Measurements from ENCODE around the gene EPS8L2. TPM values are rescaled to one million over a fixed set of nuclear protein-coding genes. Genes with fewer than 3 reads are reported as not detected.
A peak's percentile ranks its signal among the peaks of the same experiment; 100 is the strongest.

Gene EPS8L2
- polyA plus RNA-seq, 3 donors = 0.55 TPM; not detected in 2

GRCh38 chr11:763073-763463 lies 57.0 kb downstream of the EPS8L2 start:
- H3K79me2 ChIP-seq (ENCODE audit: insufficient read depth, low read length) = peaks cover 28% of the 10 kb centered on the region
- H3K27ac ChIP-seq (ENCODE audit: low read depth in 1 of 2, low read length in 2 of 2) = no peak overlapping the region
- H3K4me3 Mint-ChIP-seq = no peak overlapping the region
- peaks cover 0 to 3% (median 0%) of the 10 kb centered on the region in 7 donors for H3K9me3 Mint-ChIP-seq
- H3K27ac Mint-ChIP-seq = peak overlapping the region in 2 of 7 donors; percentile 55 to 74
- H3K36me3 Mint-ChIP-seq = peaks cover 62 to 77% of the 10 kb centered on the region in 2 donors
- no peak overlapping the region for H3K4me3 ChIP-seq (replicated peaks in 1 of 3; ENCODE audit: low read depth in 2 of 3, low read length in 3 of 3)
- no peak overlapping the region for H2AFZ ChIP-seq (ENCODE audit: insufficient read depth, low read depth, low read length, poor library complexity, severe bottlenecking)
- peaks cover 9% of the 10 kb centered on the region for H3K4me1 Mint-ChIP-seq
- intact Hi-C loops (cut with micrococcal nuclease) = no loop called here
- no peak overlapping the region for H3K4me2 ChIP-seq (replicated peaks; ENCODE audit: extremely low read depth, low read length, poor library complexity, severe bottlenecking)
- 92% methylated on average over 6 of the region's 24 CpGs for WGBS (ENCODE audit: insufficient coverage)
- no peak for TF ChIP-seq CTCF (IDR thresholded peaks at IDR 0.05)
- no peak overlapping the region for H3K9ac ChIP-seq (ENCODE audit: insufficient read depth, low read length, poor library complexity, severe bottlenecking)
- no peaks in the 10 kb centered on the region for H3K4me1 ChIP-seq (ENCODE audit: control insufficient read depth in 1 of 2, insufficient read depth in 2 of 2, low read length in 2 of 2)
- H3K9me3 ChIP-seq (replicated peaks in 1 of 2; ENCODE audit: control insufficient read depth in 1 of 2, insufficient read depth in 1 of 2, low read length in 2 of 2) = no peaks in the 10 kb centered on the region
- no peaks in the 10 kb centered on the region for H3K27me3 ChIP-seq (ENCODE audit: control insufficient read depth in 2 of 2, insufficient read depth in 2 of 2, low read length in 2 of 2)
- H3K36me3 ChIP-seq (replicated peaks in 1 of 2; ENCODE audit: control insufficient read depth in 1 of 2, insufficient read depth in 2 of 2, low read length in 2 of 2) = peaks cover 64 to 92% of the 10 kb centered on the region in 2 donors
- H3K27me3 Mint-ChIP-seq (ENCODE audit: low read depth in 3 of 3) = no peaks in the 10 kb centered on the region
- H4K20me1 ChIP-seq (ENCODE audit: insufficient read depth, low read length) = peaks cover 96% of the 10 kb centered on the region
- DNase-seq = no peak

GRCh38 chr11:763549-764321 lies 57.7 kb downstream of the EPS8L2 start:
- Histone ChIP-seq H3K9me3 (replicated peaks in 1 of 2; ENCODE audit: control insufficient read depth in 1 of 2, insufficient read depth in 1 of 2, low read length in 2 of 2) (no peaks in the 10 kb centered on the region), H3K27me3 (ENCODE audit: control insufficient read depth in 2 of 2, insufficient read depth in 2 of 2, low read length in 2 of 2) (no peaks in the 10 kb centered on the region), H3K9ac (ENCODE audit: insufficient read depth, low read length, poor library complexity, severe bottlenecking) (no peak overlapping the region), H3K27ac (ENCODE audit: low read depth in 1 of 2, low read length in 2 of 2) (peak overlapping the region in 1 of 2 donors; percentile 26), H3K4me3 (replicated peaks in 1 of 3; ENCODE audit: low read depth in 2 of 3, low read length in 3 of 3) (no peak overlapping the region), H3K79me2 (ENCODE audit: insufficient read depth, low read length) (peaks cover 22% of the 10 kb centered on the region), H4K20me1 (ENCODE audit: insufficient read depth, low read length) (peaks cover 90% of the 10 kb centered on the region), H2AFZ (ENCODE audit: insufficient read depth, low read depth, low read length, poor library complexity, severe bottlenecking) (no peak overlapping the region), H3K36me3 (replicated peaks in 1 of 2; ENCODE audit: control insufficient read depth in 1 of 2, insufficient read depth in 2 of 2, low read length in 2 of 2) (peaks cover 63 to 86% of the 10 kb centered on the region in 2 donors), H3K4me2 (replicated peaks; ENCODE audit: extremely low read depth, low read length, poor library complexity, severe bottlenecking) (no peak overlapping the region), H3K4me1 (ENCODE audit: control insufficient read depth in 1 of 2, insufficient read depth in 2 of 2, low read length in 2 of 2) (no peaks in the 10 kb centered on the region)
- Mint-ChIP-seq H3K36me3 (peaks cover 56 to 74% of the 10 kb centered on the region in 2 donors), H3K4me1 (peaks cover 9% of the 10 kb centered on the region), H3K9me3 (peaks cover 0 to 2% (median 0%) of the 10 kb centered on the region in 7 donors), H3K27ac (peak overlapping the region in 3 of 7 donors; percentile 20 to 70 (median 52)), H3K27me3 (ENCODE audit: low read depth in 3 of 3) (no peaks in the 10 kb centered on the region), H3K4me3 (no peak overlapping the region)
- no peak for TF ChIP-seq CTCF (IDR thresholded peaks at IDR 0.05)
- WGBS (ENCODE audit: insufficient coverage) = 84% methylated on average over 14 of the region's 22 CpGs
- intact Hi-C loops (cut with micrococcal nuclease) = loop anchor here in 1 of 2 donors (2.0 kb wide), 1 partner anchor 101 kb away; no protein-coding TSS in a partner anchor
- no peak for DNase-seq
